Naive thymus-derived CD4-positive, alpha-beta T cell (primary cell): ENCODE measurements around the gene KRTDAP. TPM values are rescaled to one million over a fixed set of nuclear protein-coding genes. Genes with fewer than 3 reads are reported as not detected.
"Not testable (repeated sequence)": the region's sequence is repeated elsewhere in the genome, so short reads cannot be mapped to it uniquely, and the experiment has no call there.

Source experiments
- ATAC-seq: fragments of 150-1000 bp; cut with Tn5 transposase; 2 replicates; pipeline ENCODE4 v1.10.0; 2021; ENCODE audit warnings: mild to moderate bottlenecking, moderate library complexity
- CTCF ChIA-PET: fragments of 350-600 bp; sonication (Branson Sonifier 250); formaldehyde crosslinking; loops from one replicate; lab custom pipeline; 2021; ENCODE audit warnings: antibody characterized with exemption; lab: Charles Lee
- POLR2A ChIA-PET: fragments of 350-600 bp; sonication (Branson Sonifier 250); formaldehyde crosslinking; loops from one replicate; lab custom pipeline; 2021; ENCODE audit warnings: antibody characterized with exemption, inconsistent platforms; lab: Charles Lee
- DNase-seq, 9 donors: peaks; one replicate each; pipeline versions ENCODE4 v3.0.0 to v3.0.0-alpha.2; 2020 to 2022; ENCODE audit warnings: mixed read lengths in 1 of 9
- H3K27ac ChIP-seq: one replicate; pipeline ENCODE4 v1.7.0; 2013; ENCODE audit warnings: mild to moderate bottlenecking, low read depth, low read length, moderate library complexity
- H3K27me3 ChIP-seq, 2 donors: one replicate each; pipeline ENCODE4 v1.7.0; 2013; ENCODE audit warnings: low read length in 2 of 2, mild to moderate bottlenecking in 2 of 2, moderate library complexity in 2 of 2; ENCODE audit not compliant: control insufficient read depth in 2 of 2, insufficient read depth in 2 of 2
- H3K36me3 ChIP-seq, 3 experiments: 1 replicate in 2 of 3; 2 replicates in 1 of 3; pipeline ENCODE4 v1.7.0; 2013; ENCODE audit warnings: low read length in 3 of 3, mild to moderate bottlenecking in 3 of 3, moderate library complexity in 1 of 3; ENCODE audit not compliant: insufficient read depth in 3 of 3, control insufficient read depth in 2 of 3
- H3K4me1 ChIP-seq, 2 donors: one replicate each; pipeline ENCODE4 v1.7.0; 2013; ENCODE audit warnings: low read length in 2 of 2, mild to moderate bottlenecking in 2 of 2, moderate library complexity in 1 of 2; ENCODE audit not compliant: control insufficient read depth in 2 of 2, insufficient read depth in 2 of 2
- H3K4me3 ChIP-seq: 2 replicates; pipeline ENCODE4 v1.7.0; 2013; ENCODE audit warnings: mild to moderate bottlenecking, low read length
- H3K9me3 ChIP-seq, 3 experiments: 1 replicate in 2 of 3; 2 replicates in 1 of 3; pipeline ENCODE4 v1.7.0; 2013; ENCODE audit warnings: low read length in 3 of 3; ENCODE audit not compliant: control insufficient read depth in 2 of 3
- H3K27ac Mint-ChIP-seq, 9 donors: one replicate each; pipeline ENCODE4 v1.8.0; 2020 to 2022; ENCODE audit warnings: mixed read lengths in 9 of 9, mild to moderate bottlenecking in 8 of 9, moderate library complexity in 5 of 9, inconsistent platforms in 2 of 9
- H3K27me3 Mint-ChIP-seq, 5 donors: one replicate each; pipeline ENCODE4 v1.8.0; 2021 to 2022; ENCODE audit warnings: mixed read lengths in 5 of 5, mild to moderate bottlenecking in 1 of 5
- H3K36me3 Mint-ChIP-seq, 5 donors: one replicate each; pipeline ENCODE4 v1.8.0; 2020 to 2022; ENCODE audit warnings: mixed read lengths in 5 of 5, mild to moderate bottlenecking in 3 of 5, inconsistent platforms in 1 of 5
- H3K4me1 Mint-ChIP-seq, 7 donors: one replicate each; pipeline ENCODE4 v1.8.0; 2020 to 2022; ENCODE audit warnings: mixed read lengths in 7 of 7, mild to moderate bottlenecking in 3 of 7, inconsistent platforms in 1 of 7
- H3K4me3 Mint-ChIP-seq, 10 donors: one replicate each; pipeline ENCODE4 v1.8.0; 2020 to 2022; ENCODE audit warnings: mild to moderate bottlenecking in 10 of 10, mixed read lengths in 10 of 10, moderate library complexity in 6 of 10, inconsistent platforms in 2 of 10
- H3K9me3 Mint-ChIP-seq, 11 donors: one replicate each; pipeline ENCODE4 v1.8.0; 2020 to 2022; ENCODE audit warnings: mixed read lengths in 11 of 11, mild to moderate bottlenecking in 4 of 11, inconsistent platforms in 1 of 11, moderate library complexity in 1 of 11
- intact Hi-C, 2 donors: fragments of 100-400 bp; cut with micrococcal nuclease; formaldehyde crosslinking; loops; one replicate each; pipeline ENCODE4 v1.15.1; 2023
- polyA plus RNA-seq, 2 donors: library from polyadenylated mRNA; unstranded; fragments of 300-500 nt; fragmentation: Illumina TruSeq; gene quantifications; one replicate each; pipeline ENCODE4 v1.2.3, GENCODE V29; 2021
- total RNA-seq, 6 experiments: library from RNA in 5 of 6; stranded (reverse) in 5 of 6; gene quantifications; 1 replicate in 5 of 6; 2 replicates in 1 of 6; pipeline ENCODE4 v1.2.3 and lab custom pipeline; 2021 to 2026

Gene KRTDAP
- total and polyA plus RNA-seq, 7 experiments from 2014 or later = not detected

GRCh38 chr19:35478794-35479677 is 11.2 kb downstream of the KRTDAP start:
- no peaks in the 10 kb centered on the region for H3K36me3 ChIP-seq
- peaks cover 0 to 2% (median 0%) of the 10 kb centered on the region in 11 donors for H3K9me3 Mint-ChIP-seq
- H3K4me1 ChIP-seq = no peaks in the 10 kb centered on the region
- peaks cover 0 to 16% (median 0%) of the 10 kb centered on the region in 5 donors for H3K27me3 Mint-ChIP-seq
- CTCF ChIA-PET = no interaction called here
- ATAC-seq = no peak
- POLR2A ChIA-PET = no interaction called here
- H3K36me3 Mint-ChIP-seq = no peaks in the 10 kb centered on the region
- no peak overlapping the region for H3K27ac Mint-ChIP-seq
- no peaks in the 10 kb centered on the region for H3K9me3 ChIP-seq
- no peak for DNase-seq
- no peak overlapping the region for H3K4me3 Mint-ChIP-seq
- H3K27ac ChIP-seq = no peak overlapping the region
- intact Hi-C loops = no loop called here
- no peak overlapping the region for H3K4me3 ChIP-seq
- peaks cover 0 to 2% (median 0%) of the 10 kb centered on the region in 7 donors for H3K4me1 Mint-ChIP-seq
- H3K27me3 ChIP-seq = no peaks in the 10 kb centered on the region

- H3K9me3 Mint-ChIP-seq = peaks cover 0 to 2% (median 0%) of the 10 kb centered on the region in 11 donors
- DNase-seq (no peak), ATAC-seq (no peak)
- Histone ChIP-seq H3K27ac (no peak overlapping the region), H3K4me3 (no peak overlapping the region), H3K4me1 (no peaks in the 10 kb centered on the region), H3K9me3 (no peaks in the 10 kb centered on the region), H3K27me3 (no peaks in the 10 kb centered on the region), H3K36me3 (no peaks in the 10 kb centered on the region)
- H3K27me3 Mint-ChIP-seq = peaks cover 0 to 12% (median 0%) of the 10 kb centered on the region in 5 donors
- POLR2A ChIA-PET = no interaction called here
- H3K27ac Mint-ChIP-seq = no peak overlapping the region
- no peak overlapping the region for H3K4me3 Mint-ChIP-seq
- intact Hi-C loops = no loop called here
- CTCF ChIA-PET = no interaction called here
- no peaks in the 10 kb centered on the region for H3K36me3 Mint-ChIP-seq
- H3K4me1 Mint-ChIP-seq = peaks cover 0 to 2% (median 0%) of the 10 kb centered on the region in 7 donors
These were observed 14.1 kb downstream of the KRTDAP start for GRCh38 chr19:35476149-35476548.

GRCh38 chr19:35474594-35474993 is 15.7 kb downstream of the KRTDAP start:
- H3K4me3 ChIP-seq, H3K27me3 Mint-ChIP-seq, H3K36me3 ChIP-seq, H3K27ac Mint-ChIP-seq, ATAC-seq, H3K4me1 Mint-ChIP-seq, H3K9me3 ChIP-seq, H3K27me3 ChIP-seq, H3K4me1 ChIP-seq, H3K9me3 Mint-ChIP-seq, H3K4me3 Mint-ChIP-seq, H3K36me3 Mint-ChIP-seq, CTCF ChIA-PET, intact Hi-C loops, H3K27ac ChIP-seq, DNase-seq: not testable (repeated sequence)
- POLR2A ChIA-PET = interaction anchor here (0.7 kb wide), 1 partner anchor 21 kb away, joined by 3 read pairs; no protein-coding TSS in a partner anchor

DNA sequence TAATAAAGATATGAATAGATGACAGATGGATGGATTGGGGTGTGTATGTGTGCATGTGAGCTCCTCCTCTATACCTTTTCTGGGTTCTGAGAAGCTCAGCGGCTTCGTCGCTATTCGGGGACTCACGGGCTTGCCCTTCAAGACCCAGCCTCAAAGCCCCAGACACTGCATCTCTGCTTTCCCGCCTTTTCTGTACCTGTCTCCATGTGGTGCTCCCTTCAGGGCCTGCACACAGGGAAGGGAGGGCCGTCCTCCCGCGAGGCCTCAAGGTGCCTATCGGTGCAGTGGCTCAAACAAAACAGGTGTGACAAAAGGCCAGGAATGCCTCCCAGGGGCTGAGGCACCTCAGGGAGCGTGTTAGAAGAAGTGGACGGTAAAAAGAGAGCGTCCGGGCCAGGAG is 16.2 kb downstream of the KRTDAP start:
- POLR2A ChIA-PET = interaction anchor here (0.7 kb wide), 1 partner anchor 21 kb away, joined by 3 read pairs; no protein-coding TSS in a partner anchor

GRCh38 chr19:35471946-35472345 is 18.3 kb downstream of the KRTDAP start:
- Mint-ChIP-seq H3K27ac (peak overlapping the region in 1 of 9 donors; percentile 37), H3K4me1 (peaks cover 0 to 2% (median 0%) of the 10 kb centered on the region in 7 donors), H3K27me3 (peaks cover 0 to 8% (median 0%) of the 10 kb centered on the region in 5 donors), H3K36me3 (no peaks in the 10 kb centered on the region), H3K9me3 (peaks cover 0 to 2% (median 0%) of the 10 kb centered on the region in 11 donors), H3K4me3 (no peak overlapping the region)
- POLR2A ChIA-PET = no interaction called here
- DNase-seq (no peak), ATAC-seq (no peak)
- Histone ChIP-seq H3K4me3 (no peak overlapping the region), H3K4me1 (no peaks in the 10 kb centered on the region), H3K36me3 (no peaks in the 10 kb centered on the region), H3K27ac (no peak overlapping the region), H3K27me3 (no peaks in the 10 kb centered on the region), H3K9me3 (no peaks in the 10 kb centered on the region)
- CTCF ChIA-PET = interaction anchor here (2.8 kb wide), 1 partner anchor 119 kb away, joined by 12 read pairs; no protein-coding TSS in a partner anchor
- intact Hi-C loops = no loop called here

More for the DNA sequence above, 16.2 kb downstream of the KRTDAP start:
- Mint-ChIP-seq H3K4me3 (no peak overlapping the region), H3K27me3 (peaks cover 0 to 8% (median 0%) of the 10 kb centered on the region in 5 donors), H3K27ac (no peak overlapping the region), H3K36me3 (no peaks in the 10 kb centered on the region), H3K9me3 (peaks cover 0 to 2% (median 0%) of the 10 kb centered on the region in 11 donors), H3K4me1 (peaks cover 0 to 2% (median 0%) of the 10 kb centered on the region in 7 donors)
- CTCF ChIA-PET = interaction anchor here (0.6 to 0.8 kb wide), 2 partner anchors 11 to 85 kb away, joined by 3 read pairs; no protein-coding TSS in a partner anchor
- H3K27ac ChIP-seq = no peak overlapping the region
- no peaks in the 10 kb centered on the region for H3K36me3 ChIP-seq
- intact Hi-C loops = no loop called here
- ATAC-seq (no peak), DNase-seq (no peak)
- H3K4me1 ChIP-seq = no peaks in the 10 kb centered on the region
- H3K9me3 ChIP-seq = no peaks in the 10 kb centered on the region
- H3K4me3 ChIP-seq = no peak overlapping the region
- H3K27me3 ChIP-seq = no peaks in the 10 kb centered on the region

GRCh38 chr19:35471075-35471474 is 19.2 kb downstream of the KRTDAP start:
- ATAC-seq, H3K27me3 ChIP-seq, intact Hi-C loops, H3K4me3 Mint-ChIP-seq, H3K4me1 ChIP-seq, H3K36me3 ChIP-seq, H3K4me3 ChIP-seq, H3K36me3 Mint-ChIP-seq, H3K9me3 Mint-ChIP-seq, H3K27ac ChIP-seq, H3K9me3 ChIP-seq, H3K27ac Mint-ChIP-seq, H3K27me3 Mint-ChIP-seq, DNase-seq, POLR2A ChIA-PET, H3K4me1 Mint-ChIP-seq: not testable (repeated sequence)
- CTCF ChIA-PET = interaction anchor here (2.8 kb wide), 1 partner anchor 118 kb away, joined by 12 read pairs; no protein-coding TSS in a partner anchor
